Spleen (tissue), 11 donors: ENCODE results near the gene NAPB. TPM values are rescaled to one million over a fixed set of nuclear protein-coding genes. Genes with fewer than 3 reads are reported as not detected.

Experiments
- DNase-seq: peaks from one replicate; pipeline ENCODE4 v3.0.0-alpha.2; 2020
- H3K27ac ChIP-seq, 8 donors: fragments of 200-600 bp; sonication (generic) in 7 of 8; 1 replicate in 4 of 8; 2 replicates in 4 of 8; pipeline versions ENCODE4 v1.5.0 to v1.8.0; 2016 to 2021; ENCODE audit warnings: inconsistent platforms in 4 of 8, mild to moderate bottlenecking in 4 of 8, moderate library complexity in 1 of 8
- H3K27me3 ChIP-seq, 7 donors: fragments of 200-600 bp; sonication (generic) in 6 of 7; replicated peaks in 1 of 7; 1 replicate in 4 of 7; 2 replicates in 3 of 7; pipeline versions ENCODE4 v1.5.0 to v1.8.0; 2016 to 2021; ENCODE audit warnings: inconsistent platforms in 3 of 7, mild to moderate bottlenecking in 1 of 7
- H3K36me3 ChIP-seq, 6 donors: fragments of 200-600 bp; sonication (generic) in 5 of 6; 1 replicate in 4 of 6; 2 replicates in 2 of 6; pipeline versions ENCODE4 v1.5.0 to v1.8.0; 2016 to 2021; ENCODE audit warnings: inconsistent platforms in 2 of 6
- H3K4me1 ChIP-seq, 6 donors: fragments of 200-600 bp; sonication (generic) in 5 of 6; 1 replicate in 3 of 6; 2 replicates in 3 of 6; pipeline versions ENCODE4 v1.5.0 to v1.8.0; 2016 to 2021; ENCODE audit warnings: inconsistent platforms in 3 of 6
- H3K4me3 ChIP-seq, 8 donors: fragments of 200-600 bp; sonication (generic) in 7 of 8; 1 replicate in 4 of 8; 2 replicates in 4 of 8; pipeline versions ENCODE4 v1.5.0 to v1.8.0; 2016 to 2021; ENCODE audit warnings: inconsistent platforms in 4 of 8, mild to moderate bottlenecking in 4 of 8, moderate library complexity in 2 of 8
- H3K9me3 ChIP-seq, 8 donors: fragments of 200-600 bp; sonication (generic) in 7 of 8; 1 replicate in 4 of 8; 2 replicates in 4 of 8; pipeline versions ENCODE4 v1.5.0 to v1.8.0; 2016 to 2021; ENCODE audit warnings: inconsistent platforms in 4 of 8
- CTCF ChIP-seq, 11 experiments: fragments of 200-600 bp in 7 of 11; fragments of 450-650 bp in 4 of 11; sonication (generic) in 4 of 11; IDR thresholded peaks in 8 of 11; conservative IDR thresholded peaks in 3 of 11; 1 replicate in 7 of 11; 2 replicates in 4 of 11; pipeline versions ENCODE4 v1.4.0 to v1.8.0; 2016 to 2021; ENCODE audit warnings: antibody characterized with exemption in 11 of 11, inconsistent platforms in 4 of 11, mild to moderate bottlenecking in 1 of 11
- POLR2A ChIP-seq, 3 donors: fragments of 450-650 bp; IDR thresholded peaks; one replicate each; pipeline ENCODE4 v1.5.1; 2017; ENCODE audit warnings: antibody characterized with exemption in 3 of 3, mild to moderate bottlenecking in 1 of 3
- POLR2AphosphoS5 ChIP-seq, 3 donors: sonication (generic); formaldehyde crosslinking; IDR thresholded peaks; one replicate each; pipeline ENCODE4 v1.5.1; 2017; ENCODE audit warnings: antibody characterized with exemption in 3 of 3
- WGBS, 5 donors: extraction: QIAGEN DNeasy Blood & Tissue Kit in 3 of 5; methylation state at CpG; one replicate each; pipeline versions ENCODE4 v1.1.5 to v1.1.7; 2013 to 2018; 5-methylcytosine and 5-hydroxymethylcytosine counted together
- intact Hi-C: fragments of 100-400 bp; cut with DNase I; formaldehyde crosslinking; loops from one replicate; pipeline ENCODE4 v1.15.0; 2023; ENCODE audit warnings: low total_unique reads
- polyA plus RNA-seq, 3 donors: library from polyadenylated mRNA; stranded (reverse); fragments of 200-250 nt; gene quantifications; one replicate each; pipeline ENCODE4 v1.2.1, GENCODE V29; 2013
- total RNA-seq, 7 donors: library from RNA; depleted of rRNA in 3 of 7; stranded (reverse); fragments of >200 nt in 3 of 7; fragmentation: NEBNext Ultra II Directional in 4 of 7; extraction: Animal tissue kit (Norgen Biotek cat#: 25700) in 4 of 7; gene quantifications; one replicate each; pipeline versions ENCODE4 v1.1.0 to v1.2.1, GENCODE V29; 2016 to 2021
- donor health status: healthy with polysubstance abuse.
- donor health status: DM: no; HTN: no; CAD: no; lungs with moderate emphysema.
- donor health status: DM: no; HTN: no; CAD: no.
- donor health status: Bipolar disorder and iron deficiency.
- donor health status: healthy.
- donor health status: DM: no; HTN: no; CAD: no.
- donor health status: DM: yes; HTN: yes; CAD: no.

Gene NAPB
- total and polyA plus RNA-seq, 10 donors: 3.4 to 31.9 (median 14.0) TPM

GRCh38 chr20:23381876-23382275, 39.4 kb downstream of the NAPB start:
- H3K27ac ChIP-seq: no peak overlapping the region
- H3K36me3 ChIP-seq: peaks cover 0 to 84% (median 22%) of the 10 kb centered on the region in 6 donors

GRCh38 chr20:23379772-23380171, 41.5 kb downstream of the NAPB start:
- intact Hi-C loops: no loop called here

More at GRCh38 chr20:23381876-23382275, 39.4 kb downstream of the NAPB start:
- Histone ChIP-seq H3K9me3 (no peaks in the 10 kb centered on the region), H3K4me3 (no peak overlapping the region), H3K27me3 (no peaks in the 10 kb centered on the region), H3K4me1 (no peaks in the 10 kb centered on the region)
- DNase-seq: no peak
- intact Hi-C loops: no loop called here
- TF ChIP-seq CTCF (IDR thresholded peaks at IDR 0.05 in 8 of 11, conservative IDR thresholded peaks at IDR 0.05 in 3 of 11) (no peak), POLR2A (IDR thresholded peaks at IDR 0.05) (no peak), POLR2AphosphoS5 (IDR thresholded peaks at IDR 0.05) (no peak)

GRCh38 chr20:23375827-23376226, 45.5 kb downstream of the NAPB start:
- 79 to 91% (median 85%) methylated on average over 5 of the region's 5 CpGs for WGBS, 5 donors
- intact Hi-C loops: no loop called here
- H3K36me3 ChIP-seq: peaks cover 0 to 100% (median 55%) of the 10 kb centered on the region in 6 donors

More at GRCh38 chr20:23379772-23380171, 41.5 kb downstream of the NAPB start:
- H3K27ac ChIP-seq: no peak overlapping the region
- DNase-seq: no peak
- no peaks in the 10 kb centered on the region for H3K9me3 ChIP-seq
- H3K27me3 ChIP-seq: no peaks in the 10 kb centered on the region
- TF ChIP-seq POLR2A (IDR thresholded peaks at IDR 0.05) (no peak), POLR2AphosphoS5 (IDR thresholded peaks at IDR 0.05) (no peak), CTCF (IDR thresholded peaks at IDR 0.05 in 8 of 11, conservative IDR thresholded peaks at IDR 0.05 in 3 of 11) (no peak)
- peaks cover 0 to 98% (median 29%) of the 10 kb centered on the region in 6 donors for H3K36me3 ChIP-seq
- H3K4me1 ChIP-seq: peaks cover 0 to under 1% (median 0%) of the 10 kb centered on the region in 6 donors
- H3K4me3 ChIP-seq: no peak overlapping the region

GRCh38 chr20:23374441-23374840, 46.8 kb downstream of the NAPB start:
- Histone ChIP-seq H3K4me3 (no peak overlapping the region), H3K36me3 (peaks cover 0 to 100% (median 61%) of the 10 kb centered on the region in 6 donors), H3K27me3 (no peaks in the 10 kb centered on the region), H3K27ac (no peak overlapping the region), H3K9me3 (no peaks in the 10 kb centered on the region), H3K4me1 (peaks cover 0 to 6% (median 0%) of the 10 kb centered on the region in 6 donors)
- no peak for DNase-seq
- WGBS, 5 donors: 78 to 89% (median 84%) methylated on average over 5 of the region's 5 CpGs
- intact Hi-C loops: no loop called here
- TF ChIP-seq POLR2A (IDR thresholded peaks at IDR 0.05): no peak
- peak in 1 of 3 donors; percentile 15 for TF ChIP-seq POLR2AphosphoS5 (IDR thresholded peaks at IDR 0.05)

More at GRCh38 chr20:23375827-23376226, 45.5 kb downstream of the NAPB start:
- Histone ChIP-seq H3K4me1 (peaks cover 0 to 6% (median 0%) of the 10 kb centered on the region in 6 donors), H3K9me3 (no peaks in the 10 kb centered on the region), H3K4me3 (no peak overlapping the region), H3K27me3 (no peaks in the 10 kb centered on the region), H3K27ac (no peak overlapping the region)
- TF ChIP-seq CTCF (IDR thresholded peaks at IDR 0.05 in 8 of 11, conservative IDR thresholded peaks at IDR 0.05 in 3 of 11) (no peak), POLR2A (IDR thresholded peaks at IDR 0.05) (no peak), POLR2AphosphoS5 (IDR thresholded peaks at IDR 0.05) (no peak)
- DNase-seq: no peak

- intact Hi-C loops: no loop called here
- no peak for DNase-seq
- no peaks in the 10 kb centered on the region for H3K9me3 ChIP-seq
- no peak overlapping the region for H3K27ac ChIP-seq
- peaks cover 0 to 99% (median 60%) of the 10 kb centered on the region in 6 donors for H3K36me3 ChIP-seq
- TF ChIP-seq POLR2AphosphoS5 (IDR thresholded peaks at IDR 0.05) (no peak), CTCF (IDR thresholded peaks at IDR 0.05 in 8 of 11, conservative IDR thresholded peaks at IDR 0.05 in 3 of 11) (no peak), POLR2A (IDR thresholded peaks at IDR 0.05) (no peak)
- peaks cover 5 to 22% (median 10%) of the 10 kb centered on the region in 6 donors for H3K4me1 ChIP-seq
- no peak overlapping the region for H3K4me3 ChIP-seq
- no peaks in the 10 kb centered on the region for H3K27me3 ChIP-seq
- 63 to 79% (median 72%) methylated on average over 4 of the region's 4 CpGs for WGBS, 5 donors
These were observed 49.8 kb downstream of the NAPB start for GRCh38 chr20:23371496-23371895.
